ENCODE data around the gene CTDSP2.

- TF ChIP-seq SP1 (IDR thresholded peaks at IDR 0.05) (no peak), CTBP1 (IDR thresholded peaks at IDR 0.05; ENCODE audit: borderline replicate concordance) (no peak), BHLHE40 (IDR thresholded peaks at IDR 0.05; ENCODE audit: borderline replicate concordance) (no peak), SUZ12 (IDR thresholded peaks at IDR 0.05) (no peak), FOXM1 (IDR thresholded peaks at IDR 0.05; ENCODE audit: borderline replicate concordance) (no peak)
These were observed 18.7 kb upstream of the CTDSP2 start for GRCh38 chr12:57865084-57865751.
